ENCODE data around the gene CPB2. TPM values are rescaled to one million over a fixed set of nuclear protein-coding genes. Genes with fewer than 3 reads are reported as not detected.

Gene CPB2
- total and polyA plus RNA-seq, 3 experiments from 2014 or later = not detected

GRCh38 chr13:46039411-46040182 is 65.2 kb downstream of the CPB2 start:
- H3K9me3 ChIP-seq (ENCODE audit: low read length) = no peaks in the 10 kb centered on the region
- H3K4me3 ChIP-seq (ENCODE audit: low read length) = no peak overlapping the region
- no peaks in the 10 kb centered on the region for H3K27me3 Mint-ChIP-seq
- H3K36me3 ChIP-seq (ENCODE audit: insufficient read depth, low read length) = peaks cover 18% of the 10 kb centered on the region
- H3K4me1 Mint-ChIP-seq = peaks cover 13 to 40% (median 33%) of the 10 kb centered on the region in 3 donors
- H3K9me3 Mint-ChIP-seq = no peaks in the 10 kb centered on the region
- peaks cover 9 to 74% (median 20%) of the 10 kb centered on the region in 3 donors for H3K36me3 Mint-ChIP-seq
- DNase-seq = no peak
- H3K4me3 Mint-ChIP-seq = no peak overlapping the region
- ChIA-PET CTCF (interaction anchor here (0.6 kb wide), 1 partner anchor 23 kb away, joined by 3 read pairs; no protein-coding TSS in a partner anchor), POLR2A (no interaction called here)
- H3K27me3 ChIP-seq (ENCODE audit: insufficient read depth, low read length, poor library complexity, severe bottlenecking) = no peaks in the 10 kb centered on the region
- H3K27ac ChIP-seq (ENCODE audit: low read depth, low read length) = no peak overlapping the region
- no peaks in the 10 kb centered on the region for H3K4me1 ChIP-seq (ENCODE audit: insufficient read depth, low read length)
- H3K27ac Mint-ChIP-seq = no peak overlapping the region

DNA sequence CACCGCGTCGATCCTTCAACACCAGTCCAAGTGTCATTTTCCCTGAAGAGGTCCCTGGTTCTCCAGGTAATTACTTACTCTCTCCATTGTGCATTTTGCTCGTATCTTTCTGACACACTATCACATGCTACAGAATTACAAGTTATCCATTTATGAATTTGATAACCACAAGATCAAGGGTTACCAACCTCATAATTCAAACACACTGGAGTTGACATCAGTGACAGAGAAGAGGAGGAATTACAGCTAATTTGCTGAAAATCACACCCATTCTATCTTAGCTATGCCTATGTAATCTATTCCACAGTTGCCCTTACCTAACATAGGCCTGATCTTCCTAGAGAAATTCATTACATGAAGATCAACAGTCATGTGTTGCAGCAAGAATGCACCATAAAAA is 66.5 kb downstream of the CPB2 start:
- Mint-ChIP-seq H3K9me3 (no peaks in the 10 kb centered on the region), H3K4me3 (no peak overlapping the region), H3K36me3 (peaks cover 21 to 81% (median 23%) of the 10 kb centered on the region in 3 donors), H3K27me3 (no peaks in the 10 kb centered on the region), H3K27ac (peak overlapping the region in 1 of 8 donors; percentile 8), H3K4me1 (peaks cover 17 to 44% (median 35%) of the 10 kb centered on the region in 3 donors)
- POLR2A ChIA-PET = no interaction called here
- Histone ChIP-seq H3K4me3 (ENCODE audit: low read length) (no peak overlapping the region), H3K4me1 (ENCODE audit: insufficient read depth, low read length) (no peaks in the 10 kb centered on the region), H3K36me3 (ENCODE audit: insufficient read depth, low read length) (peaks cover 18% of the 10 kb centered on the region), H3K27me3 (ENCODE audit: insufficient read depth, low read length, poor library complexity, severe bottlenecking) (no peaks in the 10 kb centered on the region), H3K27ac (ENCODE audit: low read depth, low read length) (no peak overlapping the region), H3K9me3 (ENCODE audit: low read length) (no peaks in the 10 kb centered on the region)
- CTCF ChIA-PET = no interaction called here
- no peak for DNase-seq

- Histone ChIP-seq H3K4me1 (ENCODE audit: insufficient read depth, low read length) (no peaks in the 10 kb centered on the region), H3K27ac (ENCODE audit: low read depth, low read length) (no peak overlapping the region), H3K4me3 (ENCODE audit: low read length) (no peak overlapping the region), H3K36me3 (ENCODE audit: insufficient read depth, low read length) (peaks cover 21% of the 10 kb centered on the region), H3K9me3 (ENCODE audit: low read length) (no peaks in the 10 kb centered on the region), H3K27me3 (ENCODE audit: insufficient read depth, low read length, poor library complexity, severe bottlenecking) (no peaks in the 10 kb centered on the region)
- Mint-ChIP-seq H3K27ac (no peak overlapping the region), H3K27me3 (no peaks in the 10 kb centered on the region), H3K9me3 (peaks cover 0 to 5% (median 0%) of the 10 kb centered on the region in 5 donors), H3K4me1 (peaks cover 26 to 57% (median 39%) of the 10 kb centered on the region in 3 donors), H3K36me3 (peaks cover 35 to 83% (median 42%) of the 10 kb centered on the region in 3 donors), H3K4me3 (no peak overlapping the region)
- POLR2A ChIA-PET = no interaction called here
- no peak for DNase-seq
- CTCF ChIA-PET = interaction anchor here (0.6 kb wide), 1 partner anchor 371 kb away, joined by 3 read pairs; no protein-coding TSS in a partner anchor
Measured at GRCh38 chr13:46035066-46035465, 69.8 kb downstream of the CPB2 start.

- Histone ChIP-seq H3K27ac (ENCODE audit: low read depth, low read length) (no peak overlapping the region), H3K9me3 (ENCODE audit: low read length) (no peaks in the 10 kb centered on the region), H3K4me1 (ENCODE audit: insufficient read depth, low read length) (no peaks in the 10 kb centered on the region), H3K27me3 (ENCODE audit: insufficient read depth, low read length, poor library complexity, severe bottlenecking) (no peaks in the 10 kb centered on the region), H3K4me3 (ENCODE audit: low read length) (no peak overlapping the region), H3K36me3 (ENCODE audit: insufficient read depth, low read length) (peaks cover 10% of the 10 kb centered on the region)
- Mint-ChIP-seq H3K36me3 (peaks cover 37 to 76% (median 51%) of the 10 kb centered on the region in 3 donors), H3K4me1 (peaks cover 34 to 66% (median 50%) of the 10 kb centered on the region in 3 donors), H3K27me3 (no peaks in the 10 kb centered on the region), H3K9me3 (peaks cover 0 to 7% (median 0%) of the 10 kb centered on the region in 5 donors), H3K4me3 (no peak overlapping the region), H3K27ac (no peak overlapping the region)
- POLR2A ChIA-PET = no interaction called here
- DNase-seq = no peak
- CTCF ChIA-PET = no interaction called here
Measured at GRCh38 chr13:46032341-46032740, 72.5 kb downstream of the CPB2 start.

- Histone ChIP-seq H3K4me1 (ENCODE audit: insufficient read depth, low read length) (no peaks in the 10 kb centered on the region), H3K27me3 (ENCODE audit: insufficient read depth, low read length, poor library complexity, severe bottlenecking) (no peaks in the 10 kb centered on the region), H3K9me3 (ENCODE audit: low read length) (no peaks in the 10 kb centered on the region), H3K27ac (ENCODE audit: low read depth, low read length) (no peak overlapping the region), H3K4me3 (ENCODE audit: low read length) (no peak overlapping the region), H3K36me3 (ENCODE audit: insufficient read depth, low read length) (peaks cover 10% of the 10 kb centered on the region)
- Mint-ChIP-seq H3K9me3 (peaks cover 0 to 7% (median 0%) of the 10 kb centered on the region in 5 donors), H3K27ac (no peak overlapping the region), H3K4me3 (no peak overlapping the region), H3K27me3 (no peaks in the 10 kb centered on the region), H3K36me3 (peaks cover 37 to 73% (median 49%) of the 10 kb centered on the region in 3 donors), H3K4me1 (peaks cover 36 to 68% (median 49%) of the 10 kb centered on the region in 3 donors)
- no peak for DNase-seq
- POLR2A ChIA-PET = no interaction called here
- CTCF ChIA-PET = no interaction called here
Measured at GRCh38 chr13:46031581-46032263, 73.1 kb downstream of the CPB2 start.

DNA sequence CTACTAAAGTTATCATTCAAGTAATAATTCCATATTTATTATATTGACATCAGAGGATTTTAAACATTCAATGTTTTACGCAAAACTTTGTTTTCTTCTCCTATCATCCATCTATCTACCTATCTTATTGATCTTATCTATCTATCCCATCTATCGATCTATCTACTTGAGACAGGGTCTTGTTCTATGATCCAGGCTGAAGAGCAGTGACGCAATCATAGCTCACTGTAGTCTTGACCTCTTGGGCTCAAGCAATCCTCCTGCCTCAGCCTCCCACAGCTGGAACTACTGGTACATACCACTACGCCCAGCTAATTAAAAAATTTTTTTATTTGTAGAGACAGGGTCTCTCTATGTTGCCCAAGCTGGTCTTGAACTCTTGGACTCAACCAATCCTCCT is 79.7 kb downstream of the CPB2 start:
- Mint-ChIP-seq H3K4me3 (no peak overlapping the region), H3K36me3 (peaks cover 16 to 51% (median 17%) of the 10 kb centered on the region in 3 donors), H3K27me3 (no peaks in the 10 kb centered on the region), H3K27ac (no peak overlapping the region), H3K4me1 (peaks cover 23 to 45% (median 36%) of the 10 kb centered on the region in 3 donors), H3K9me3 (peaks cover 0 to 5% (median 0%) of the 10 kb centered on the region in 5 donors)
- no peaks in the 10 kb centered on the region for H3K9me3 ChIP-seq (ENCODE audit: low read length)
- no peaks in the 10 kb centered on the region for H3K27me3 ChIP-seq (ENCODE audit: insufficient read depth, low read length, poor library complexity, severe bottlenecking)
- CTCF ChIA-PET = no interaction called here
- H3K36me3 ChIP-seq (ENCODE audit: insufficient read depth, low read length) = no peaks in the 10 kb centered on the region
- DNase-seq = no peak
- no peaks in the 10 kb centered on the region for H3K4me1 ChIP-seq (ENCODE audit: insufficient read depth, low read length)
- H3K27ac ChIP-seq (ENCODE audit: low read depth, low read length) = no peak overlapping the region
- H3K4me3 ChIP-seq (ENCODE audit: low read length) = no peak overlapping the region
- POLR2A ChIA-PET = interaction anchor here (0.5 kb wide), 1 partner anchor 77 kb away, joined by 3 read pairs; no protein-coding TSS in a partner anchor

DNA sequence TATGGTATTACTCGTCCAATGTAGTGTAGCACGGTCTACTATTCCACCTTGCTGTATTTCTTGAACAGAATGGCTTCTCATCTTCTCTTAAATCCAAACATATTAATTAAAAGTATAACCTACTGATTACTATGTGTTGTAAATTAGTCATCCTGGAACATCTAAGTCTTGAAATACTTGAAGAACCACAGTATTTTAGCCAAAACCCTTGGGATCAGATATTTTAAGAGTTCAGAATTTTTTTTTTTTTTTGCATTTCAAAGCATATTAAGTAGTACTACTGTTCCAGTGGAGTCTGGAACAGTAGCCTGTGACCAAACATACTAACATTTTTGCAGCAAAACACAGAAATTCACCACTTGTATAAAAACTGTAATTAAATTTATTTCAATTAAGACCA is 82.4 kb downstream of the CPB2 start:
- H3K4me3 ChIP-seq (ENCODE audit: low read length) = no peak overlapping the region
- H3K27ac ChIP-seq (ENCODE audit: low read depth, low read length) = no peak overlapping the region
- ChIA-PET CTCF (no interaction called here), POLR2A (no interaction called here)
- Mint-ChIP-seq H3K27ac (no peak overlapping the region), H3K4me3 (no peak overlapping the region), H3K4me1 (peaks cover 14 to 29% (median 20%) of the 10 kb centered on the region in 3 donors), H3K36me3 (peaks cover 0 to 52% (median 15%) of the 10 kb centered on the region in 3 donors), H3K27me3 (no peaks in the 10 kb centered on the region), H3K9me3 (no peaks in the 10 kb centered on the region)
- no peaks in the 10 kb centered on the region for H3K9me3 ChIP-seq (ENCODE audit: low read length)
- H3K36me3 ChIP-seq (ENCODE audit: insufficient read depth, low read length) = peaks cover 7% of the 10 kb centered on the region
- H3K27me3 ChIP-seq (ENCODE audit: insufficient read depth, low read length, poor library complexity, severe bottlenecking) = no peaks in the 10 kb centered on the region
- DNase-seq = no peak
- no peaks in the 10 kb centered on the region for H3K4me1 ChIP-seq (ENCODE audit: insufficient read depth, low read length)

DNA sequence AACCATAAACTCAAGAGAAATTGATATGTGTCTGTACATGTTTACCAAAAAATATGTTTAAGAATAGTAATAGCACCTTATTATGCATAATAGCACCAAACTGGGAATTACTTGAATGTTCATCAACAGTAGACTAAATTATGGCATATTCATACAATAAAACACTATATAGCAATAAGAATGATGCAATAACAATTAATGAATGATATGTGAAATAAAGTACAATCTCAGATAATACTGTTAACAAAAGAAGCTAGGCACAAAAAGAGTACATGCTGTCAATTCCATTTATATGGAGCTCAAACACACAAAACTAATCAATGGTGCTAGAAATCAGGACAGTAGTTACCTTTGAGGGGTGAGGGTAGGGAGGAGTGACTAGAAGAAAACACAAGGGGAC is 88.6 kb downstream of the CPB2 start:
- Mint-ChIP-seq H3K4me1 (peaks cover 0 to 13% (median 6%) of the 10 kb centered on the region in 3 donors), H3K9me3 (no peaks in the 10 kb centered on the region), H3K27ac (peak overlapping the region in 1 of 8 donors; percentile 62), H3K4me3 (no peak overlapping the region), H3K36me3 (peaks cover 0 to 66% (median 27%) of the 10 kb centered on the region in 3 donors), H3K27me3 (no peaks in the 10 kb centered on the region)
- no peaks in the 10 kb centered on the region for H3K27me3 ChIP-seq (ENCODE audit: insufficient read depth, low read length, poor library complexity, severe bottlenecking)
- DNase-seq = no peak
- no peaks in the 10 kb centered on the region for H3K4me1 ChIP-seq (ENCODE audit: insufficient read depth, low read length)
- H3K27ac ChIP-seq (ENCODE audit: low read depth, low read length) = no peak overlapping the region
- H3K4me3 ChIP-seq (ENCODE audit: low read length) = no peak overlapping the region
- no peaks in the 10 kb centered on the region for H3K9me3 ChIP-seq (ENCODE audit: low read length)
- ChIA-PET CTCF (interaction anchor here (0.5 kb wide), 1 partner anchor 70 kb away, joined by 3 read pairs; no protein-coding TSS in a partner anchor), POLR2A (no interaction called here)
- peaks cover 22% of the 10 kb centered on the region for H3K36me3 ChIP-seq (ENCODE audit: insufficient read depth, low read length)

Measured in CD8-positive, alpha-beta memory T cell (primary cell).